Parathyroid adenoma (tissue), 2 donors: ENCODE measurements around the gene MEI1.

ENCODE experiments used
- H2AFZ ChIP-seq: fragments of 300-600 bp; sonication (generic); one replicate; pipeline ENCODE4 v1.7.0; 2017; ENCODE audit warnings: antibody characterized with exemption, mild to moderate bottlenecking
- H3K27ac ChIP-seq: fragments of 300-600 bp; sonication (generic); one replicate; pipeline ENCODE4 v1.7.0; 2017
- H3K27me3 ChIP-seq: fragments of 300-600 bp; sonication (generic); one replicate; pipeline ENCODE4 v1.7.0; 2017; ENCODE audit warnings: low read length; ENCODE audit not compliant: control insufficient read depth, insufficient read depth
- H3K36me3 ChIP-seq: fragments of 300-600 bp; sonication (generic); one replicate; pipeline ENCODE4 v1.7.0; 2017; ENCODE audit warnings: low read length; ENCODE audit not compliant: control insufficient read depth, insufficient read depth
- H3K4me1 ChIP-seq: fragments of 300-600 bp; sonication (generic); one replicate; pipeline ENCODE4 v1.7.0; 2017; ENCODE audit warnings: control low read depth
- H3K4me2 ChIP-seq: fragments of 300-600 bp; sonication (generic); one replicate; pipeline ENCODE4 v1.7.0; 2017; ENCODE audit warnings: low read length
- H3K4me3 ChIP-seq: fragments of 300-600 bp; sonication (generic); one replicate; pipeline ENCODE4 v1.7.0; 2017; ENCODE audit warnings: low read depth, low read length
- H3K79me2 ChIP-seq: fragments of 300-600 bp; sonication (generic); one replicate; pipeline ENCODE4 v1.7.0; 2017; ENCODE audit warnings: control low read depth
- H3K9ac ChIP-seq: fragments of 300-600 bp; sonication (generic); one replicate; pipeline ENCODE4 v1.7.0; 2017; ENCODE audit warnings: mild to moderate bottlenecking
- H3K9me3 ChIP-seq: fragments of 300-600 bp; sonication (generic); one replicate; pipeline ENCODE4 v1.7.0; 2017; ENCODE audit warnings: low read length; ENCODE audit not compliant: control insufficient read depth
- CTCF ChIP-seq: fragments of 300-600 bp; sonication (generic); IDR thresholded peaks from one replicate; pipeline ENCODE4 v1.7.0; 2017; ENCODE audit warnings: antibody characterized with exemption, mild to moderate bottlenecking
- donor health status: primary hyperparathyroidism.

MEI1 gene

GRCh38 chr22:41762980-41763779, 63.9 kb downstream of the MEI1 start:
- no peaks in the 10 kb centered on the region for H3K36me3 ChIP-seq
- no peaks in the 10 kb centered on the region for H3K9me3 ChIP-seq
- H3K79me2 ChIP-seq: no peaks in the 10 kb centered on the region
- no peak overlapping the region for H3K4me3 ChIP-seq
- TF ChIP-seq CTCF: no peak
- H2AFZ ChIP-seq: no peak overlapping the region
- no peak overlapping the region for H3K4me2 ChIP-seq
- no peaks in the 10 kb centered on the region for H3K27me3 ChIP-seq
- H3K27ac ChIP-seq: no peak overlapping the region
- no peak overlapping the region for H3K9ac ChIP-seq
- H3K4me1 ChIP-seq: no peaks in the 10 kb centered on the region

GRCh38 chr22:41766476-41766875, 67.2 kb downstream of the MEI1 start:
- H3K4me2 ChIP-seq: no peak overlapping the region
- H3K79me2 ChIP-seq: no peaks in the 10 kb centered on the region
- H3K27ac ChIP-seq: no peak overlapping the region
- H3K4me3 ChIP-seq: no peak overlapping the region
- no peak overlapping the region for H2AFZ ChIP-seq
- H3K4me1 ChIP-seq: no peaks in the 10 kb centered on the region
- H3K27me3 ChIP-seq: no peaks in the 10 kb centered on the region
- H3K9me3 ChIP-seq: no peaks in the 10 kb centered on the region
- TF ChIP-seq CTCF: no peak
- no peaks in the 10 kb centered on the region for H3K36me3 ChIP-seq
- H3K9ac ChIP-seq: no peak overlapping the region

GRCh38 chr22:41768430-41768829, 69.1 kb downstream of the MEI1 start:
- Histone ChIP-seq H3K27me3 (no peaks in the 10 kb centered on the region), H3K27ac (no peak overlapping the region), H3K4me3 (no peak overlapping the region), H3K4me2 (no peak overlapping the region), H3K36me3 (no peaks in the 10 kb centered on the region), H3K9me3 (no peaks in the 10 kb centered on the region), H3K4me1 (no peaks in the 10 kb centered on the region), H2AFZ (no peak overlapping the region), H3K9ac (no peak overlapping the region), H3K79me2 (no peaks in the 10 kb centered on the region)
- TF ChIP-seq CTCF: no peak

GRCh38 chr22:41770715-41771468, 71.6 kb downstream of the MEI1 start:
- Histone ChIP-seq H3K27ac (no peak overlapping the region), H3K4me3 (no peak overlapping the region), H3K36me3 (no peaks in the 10 kb centered on the region), H3K4me1 (no peaks in the 10 kb centered on the region), H2AFZ (no peak overlapping the region), H3K27me3 (no peaks in the 10 kb centered on the region), H3K79me2 (no peaks in the 10 kb centered on the region), H3K9me3 (no peaks in the 10 kb centered on the region), H3K9ac (no peak overlapping the region), H3K4me2 (no peak overlapping the region)
- TF ChIP-seq CTCF: no peak
